GM12801 (cell line): Measurements from ENCODE around the gene LTA4H.

ENCODE experiments used
- TF ChIP-seq, protein P1 (sequence below): IDR thresholded peaks from one replicate; pipeline ENCODE4 v1.5.1; 2011; ENCODE audit warnings: control low read depth; ENCODE audit not compliant: insufficient read length; ENCODE audit errors: extremely low read depth

Gene LTA4H

DNA sequence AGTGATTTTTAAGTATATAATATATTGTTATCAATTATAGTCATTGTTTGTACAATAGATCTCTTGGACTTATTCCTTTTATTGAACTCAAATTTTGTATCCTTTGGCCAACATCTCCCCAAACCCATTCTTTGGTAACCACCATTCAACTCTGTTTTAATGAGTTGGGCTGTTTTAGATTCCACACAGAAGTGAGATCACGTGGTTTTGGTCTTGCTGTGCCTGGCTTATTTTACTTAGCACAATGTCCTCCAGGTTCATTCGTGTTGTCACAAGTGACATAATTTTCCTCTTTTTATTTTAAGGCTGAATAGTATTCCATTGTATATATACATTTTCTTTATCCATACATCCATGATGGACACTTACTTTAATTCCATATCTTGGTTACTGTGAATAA is 40.2 kb upstream of the LTA4H start:
- TF ChIP-seq, protein P1, sequence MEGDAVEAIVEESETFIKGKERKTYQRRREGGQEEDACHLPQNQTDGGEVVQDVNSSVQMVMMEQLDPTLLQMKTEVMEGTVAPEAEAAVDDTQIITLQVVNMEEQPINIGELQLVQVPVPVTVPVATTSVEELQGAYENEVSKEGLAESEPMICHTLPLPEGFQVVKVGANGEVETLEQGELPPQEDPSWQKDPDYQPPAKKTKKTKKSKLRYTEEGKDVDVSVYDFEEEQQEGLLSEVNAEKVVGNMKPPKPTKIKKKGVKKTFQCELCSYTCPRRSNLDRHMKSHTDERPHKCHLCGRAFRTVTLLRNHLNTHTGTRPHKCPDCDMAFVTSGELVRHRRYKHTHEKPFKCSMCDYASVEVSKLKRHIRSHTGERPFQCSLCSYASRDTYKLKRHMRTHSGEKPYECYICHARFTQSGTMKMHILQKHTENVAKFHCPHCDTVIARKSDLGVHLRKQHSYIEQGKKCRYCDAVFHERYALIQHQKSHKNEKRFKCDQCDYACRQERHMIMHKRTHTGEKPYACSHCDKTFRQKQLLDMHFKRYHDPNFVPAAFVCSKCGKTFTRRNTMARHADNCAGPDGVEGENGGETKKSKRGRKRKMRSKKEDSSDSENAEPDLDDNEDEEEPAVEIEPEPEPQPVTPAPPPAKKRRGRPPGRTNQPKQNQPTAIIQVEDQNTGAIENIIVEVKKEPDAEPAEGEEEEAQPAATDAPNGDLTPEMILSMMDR = no peak

DNA sequence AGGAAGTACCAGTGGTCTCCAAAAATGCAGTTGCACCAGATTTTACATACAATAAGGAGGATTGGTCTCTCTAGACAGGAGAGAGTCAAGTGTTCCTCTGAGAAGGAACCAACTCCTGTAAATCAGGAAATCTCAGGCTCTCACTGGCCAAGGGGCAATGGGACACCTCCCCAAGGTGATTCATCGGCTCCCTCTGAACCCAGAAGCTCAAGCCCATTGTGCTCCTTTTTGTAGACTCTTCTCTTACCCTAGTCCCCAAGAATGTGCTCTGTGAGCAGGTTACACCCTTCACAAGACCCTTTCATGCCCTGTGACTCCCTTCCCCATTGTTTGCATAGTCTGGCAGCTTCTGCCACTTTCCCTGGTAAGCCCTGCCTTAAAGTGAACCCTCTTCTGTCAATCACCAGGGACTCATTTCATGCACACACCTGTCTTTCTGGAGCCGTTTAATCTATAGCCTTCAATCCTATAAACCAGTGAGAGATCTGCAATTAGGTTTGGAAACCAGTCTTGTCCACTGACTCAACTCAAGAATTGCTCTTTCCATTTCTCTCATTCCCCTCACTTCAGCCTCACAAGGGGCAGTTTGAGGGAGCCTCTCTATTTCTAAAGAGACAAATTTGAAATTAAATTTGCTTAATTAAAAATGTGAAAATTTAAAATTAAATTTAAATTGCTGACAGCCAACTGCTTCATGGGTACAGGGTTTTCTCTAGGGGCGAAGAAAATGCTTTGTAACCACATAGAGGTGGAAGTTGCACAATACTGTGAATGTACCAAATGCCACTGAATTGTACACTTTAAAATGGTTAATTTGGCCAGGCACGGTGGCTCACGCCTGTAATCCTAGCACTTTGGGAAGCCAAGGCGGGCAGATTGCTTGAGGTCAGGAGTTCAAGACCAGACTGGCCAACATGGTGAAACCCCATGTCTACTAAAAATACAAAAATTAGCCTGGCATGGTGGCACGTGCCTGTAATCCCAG is 38.3 kb upstream of the LTA4H start:
- TF ChIP-seq, protein P1 = no peak

DNA sequence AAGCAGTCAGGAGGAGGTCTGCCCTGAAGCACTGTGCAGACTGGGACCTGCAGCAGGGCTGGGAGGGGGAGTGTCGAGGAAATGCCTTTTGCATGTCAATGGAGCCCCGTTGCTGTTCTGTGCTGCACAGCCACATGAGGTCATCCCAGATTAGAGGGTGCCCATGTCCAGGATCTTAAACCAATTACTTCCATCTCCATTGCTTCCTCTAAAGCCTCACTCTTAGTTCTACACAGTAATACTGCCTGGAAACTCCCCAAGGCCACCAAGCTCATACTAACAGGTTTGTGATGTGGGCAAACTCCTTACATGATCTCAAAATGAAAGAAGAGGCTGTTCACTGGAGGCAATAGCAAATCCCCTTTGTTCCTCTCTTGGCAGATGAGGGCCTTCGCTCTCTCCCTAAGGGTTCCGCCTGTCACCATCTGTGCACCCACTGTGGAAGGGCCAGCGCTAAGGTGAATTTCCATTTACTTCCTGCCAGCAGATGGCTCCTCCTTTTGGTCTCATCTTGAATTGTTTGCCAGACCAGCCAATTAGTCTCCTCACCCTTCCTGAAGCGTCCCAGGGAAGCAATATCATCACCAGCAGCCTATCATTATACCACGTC is 35.4 kb upstream of the LTA4H start:
- TF ChIP-seq, protein P1 = no peak

DNA sequence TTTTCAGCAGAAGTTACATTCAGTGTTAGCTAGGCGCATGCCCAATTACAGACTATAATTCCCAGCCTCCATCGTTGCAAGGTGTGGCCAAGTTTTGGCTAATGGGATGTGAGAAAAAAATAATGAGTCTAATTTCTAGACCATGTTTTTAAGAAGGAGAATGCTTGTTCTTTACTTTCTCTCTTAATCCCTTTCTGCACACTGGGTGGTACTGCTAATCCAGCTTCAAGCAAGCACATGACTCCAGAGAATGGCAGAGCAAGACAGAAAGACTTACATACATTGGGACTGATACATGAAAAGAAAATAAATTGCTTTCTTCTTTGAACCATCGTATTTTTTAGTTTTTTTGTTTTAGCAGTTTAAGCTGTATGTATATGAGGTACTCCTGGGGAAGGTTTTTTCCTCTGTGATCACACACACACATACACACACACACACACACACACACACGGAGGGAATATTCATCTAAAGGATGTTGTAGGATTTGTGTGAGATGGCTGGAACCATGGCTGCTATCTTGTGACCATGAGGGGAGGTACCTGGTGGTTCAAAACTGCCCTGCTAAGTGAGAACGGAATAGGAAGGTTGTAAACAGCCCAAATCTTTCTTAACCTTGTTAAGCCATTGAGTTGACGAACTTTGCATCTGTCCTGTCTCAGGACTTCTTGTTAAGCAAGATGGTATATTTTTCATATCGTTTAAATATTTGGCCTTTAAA is 34.3 kb upstream of the LTA4H start:
- TF ChIP-seq, protein P1 = no peak

DNA sequence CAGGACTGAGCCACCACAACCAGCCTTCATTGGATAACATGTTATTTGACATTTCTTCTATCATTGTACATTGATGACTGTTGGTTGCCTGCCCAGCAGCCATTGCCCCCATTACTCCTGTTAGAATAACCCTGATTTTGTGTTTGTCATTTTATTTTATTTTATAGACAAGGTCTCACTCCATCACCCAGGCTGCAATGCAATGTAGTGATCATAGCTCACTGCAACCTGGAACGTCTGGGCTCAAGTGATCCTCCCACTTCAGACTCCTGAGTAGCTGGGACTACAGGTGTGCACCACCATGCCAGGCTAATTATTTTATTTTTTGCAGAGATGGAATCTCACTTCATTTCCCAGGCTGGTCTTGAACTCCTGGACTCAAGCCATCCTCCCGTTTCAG is 33.2 kb upstream of the LTA4H start:
- TF ChIP-seq, protein P1 = no peak

DNA sequence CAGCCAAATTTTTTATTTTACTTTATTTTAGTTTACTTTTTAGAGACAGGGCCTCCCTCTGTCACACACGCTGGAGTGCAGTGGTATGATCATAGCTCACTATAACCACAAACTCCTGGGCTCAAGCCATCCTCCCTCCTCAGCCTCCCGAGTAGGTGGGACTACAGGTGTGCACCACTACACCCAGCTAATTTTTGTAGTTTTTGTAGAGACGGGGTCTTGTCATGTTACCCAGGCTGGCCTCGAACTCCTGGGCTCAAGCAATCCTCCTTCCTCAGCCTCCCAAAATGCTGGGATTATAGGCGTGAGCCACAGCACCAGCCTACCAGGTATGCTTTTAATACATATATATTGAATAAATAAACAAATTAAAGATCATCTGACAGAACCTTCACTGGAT is 32.7 kb upstream of the LTA4H start:
- TF ChIP-seq, protein P1 = no peak

DNA sequence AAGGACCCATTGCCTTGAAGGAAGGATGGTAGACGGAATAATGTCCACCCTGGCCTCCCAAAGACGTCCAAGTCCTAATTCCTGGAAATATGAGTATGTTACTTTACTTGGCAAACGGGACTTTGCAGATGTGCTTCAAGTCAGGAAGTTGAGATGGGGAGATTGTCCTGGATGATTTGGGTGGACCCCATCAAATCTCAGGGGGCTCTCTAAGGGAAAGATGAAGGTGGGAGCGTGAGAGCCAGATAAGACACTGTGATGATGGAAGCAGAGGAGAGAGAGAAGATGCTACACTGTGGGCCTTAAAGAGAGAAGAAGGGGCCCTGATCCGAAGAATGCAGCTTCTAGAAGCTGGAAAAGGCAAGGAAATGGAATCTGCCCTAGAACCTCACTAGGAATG is 29.6 kb upstream of the LTA4H start:
- TF ChIP-seq, protein P1 = no peak
